Right forelimb (tissue), 1 donor: ENCODE measurements around the gene APOA4.
A peak's percentile ranks its signal among the peaks of the same experiment; 100 is the strongest.

Experiments used
- DNase-seq: peaks from one replicate; pipeline ENCODE4 v3.0.0-alpha.2; 2018

Gene APOA4

DNA sequence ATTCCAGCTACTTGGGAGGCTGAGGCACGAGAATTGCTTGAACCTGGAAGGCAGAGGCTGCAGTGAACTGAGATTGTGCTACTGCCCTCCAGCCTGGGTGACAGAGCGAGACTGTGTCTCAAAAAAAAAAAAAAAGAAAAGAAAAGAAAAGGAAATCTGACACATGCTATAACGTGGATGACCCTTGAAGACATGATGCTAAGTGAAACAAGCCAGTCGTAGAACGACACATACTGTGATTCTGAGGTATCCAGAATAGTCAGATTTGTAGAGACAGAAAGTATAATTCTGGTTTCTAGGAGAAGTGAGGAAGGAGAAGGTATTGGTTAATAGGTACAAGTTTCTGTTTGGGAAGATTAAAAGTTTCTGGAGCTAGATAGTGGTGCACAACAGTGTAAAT is 24.7 kb downstream of the APOA4 start:
- DNase-seq = no peak

DNA sequence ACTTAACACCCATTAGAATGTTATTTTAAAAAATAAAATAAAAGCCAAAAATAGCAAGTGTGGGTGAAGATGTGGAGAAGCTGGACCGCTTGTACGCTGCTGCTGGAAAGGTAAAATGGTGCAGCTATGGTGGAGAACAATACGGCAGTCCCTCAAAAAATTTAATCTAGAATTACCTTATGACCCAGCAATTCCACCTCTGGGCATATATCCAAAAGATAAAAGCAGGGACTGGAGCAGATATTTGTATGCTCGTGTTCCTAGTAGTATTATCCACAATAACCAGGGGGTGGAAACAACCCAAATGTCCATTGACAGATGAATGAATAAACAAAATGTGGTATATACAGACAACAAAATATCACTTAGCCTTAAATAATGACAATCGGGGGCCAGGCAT is 25.3 kb downstream of the APOA4 start:
- no peak for DNase-seq

GRCh38 chr11:116796548-116796947 is 26.6 kb downstream of the APOA4 start:
- DNase-seq = no peak

DNA sequence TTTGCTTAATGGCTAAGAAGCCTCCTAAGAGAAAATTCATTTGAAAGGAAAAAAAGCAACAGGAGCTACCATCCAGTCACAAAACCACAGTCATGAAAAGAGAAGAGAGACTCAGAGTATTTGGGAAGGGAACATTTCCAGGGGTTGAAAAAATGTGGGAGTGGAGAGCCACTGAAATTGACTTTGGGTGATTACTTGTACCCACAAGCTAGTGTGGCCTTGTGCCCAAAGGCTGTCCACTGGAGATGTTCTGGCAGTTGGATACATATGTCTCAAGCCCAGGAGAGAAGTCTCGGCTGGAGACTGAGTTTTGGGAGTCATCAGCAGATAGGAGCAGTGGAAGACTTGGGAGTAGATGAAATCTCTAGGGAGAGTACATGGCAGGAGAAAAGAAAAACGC is 28.3 kb downstream of the APOA4 start:
- no peak for DNase-seq

GRCh38 chr11:116793772-116794097 is 29.4 kb downstream of the APOA4 start:
- DNase-seq = no peak

- no peak for DNase-seq
Observed at GRCh38 chr11:116792869-116793771, 30.0 kb downstream of the APOA4 start.

GRCh38 chr11:116792144-116792868 is 30.8 kb downstream of the APOA4 start:
- no peak for DNase-seq

- DNase-seq = no peak
Observed at GRCh38 chr11:116791813-116792143, 31.3 kb downstream of the APOA4 start, which contains the start of gene APOA5. TSS of gene APOA5 (minus strand) at chr11:116791879. CDS start at chr11:116791860, 19 bp downstream.

GRCh38 chr11:116791002-116791812 is 31.9 kb downstream of the APOA4 start:
- DNase-seq = peak; percentile 79

DNA sequence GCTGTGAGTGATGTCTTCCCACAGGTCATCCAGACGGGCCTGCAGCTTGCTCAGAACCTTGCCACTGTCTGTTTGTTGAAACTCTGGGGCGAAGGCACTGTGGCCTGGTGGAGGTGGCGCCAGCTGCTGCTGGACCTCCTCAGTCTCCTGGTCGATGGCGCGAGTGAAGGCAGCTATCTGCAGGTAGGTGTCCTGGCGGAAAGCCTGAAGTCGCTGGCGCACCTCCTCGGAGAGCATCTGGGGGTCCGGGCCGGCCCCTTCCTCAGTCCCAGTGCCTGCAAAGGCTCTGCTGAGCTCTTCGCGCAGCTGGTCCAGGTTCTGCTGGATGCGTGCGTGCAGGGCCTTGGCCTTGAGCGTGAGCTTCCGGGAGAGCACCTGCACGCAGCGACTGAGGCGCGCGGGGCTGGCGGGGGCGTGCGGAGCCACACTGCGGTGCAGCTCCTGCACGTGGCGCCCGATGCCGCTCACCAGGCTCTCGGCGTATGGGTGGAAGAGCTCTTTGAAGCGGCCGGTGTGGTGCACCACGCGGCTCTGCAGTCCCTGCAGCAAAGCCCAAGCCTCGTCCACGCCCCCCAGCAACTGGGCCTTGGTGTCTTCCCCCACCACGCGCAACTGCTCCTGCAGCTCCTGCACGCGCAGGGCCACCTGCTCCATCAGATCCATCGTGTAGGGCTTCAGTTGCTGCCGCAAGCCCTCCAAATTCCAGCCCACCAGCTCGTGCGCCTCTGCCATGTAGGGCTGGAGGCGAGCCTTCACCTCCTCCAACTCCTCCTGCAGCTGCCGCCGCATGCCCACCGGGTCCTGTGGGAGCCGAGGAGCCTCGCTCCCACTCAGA is 32.7 kb downstream of the APOA4 start:
- DNase-seq = no peak

GRCh38 chr11:116788975-116789374 is 34.1 kb downstream of the APOA4 start:
- no peak for DNase-seq

DNA sequence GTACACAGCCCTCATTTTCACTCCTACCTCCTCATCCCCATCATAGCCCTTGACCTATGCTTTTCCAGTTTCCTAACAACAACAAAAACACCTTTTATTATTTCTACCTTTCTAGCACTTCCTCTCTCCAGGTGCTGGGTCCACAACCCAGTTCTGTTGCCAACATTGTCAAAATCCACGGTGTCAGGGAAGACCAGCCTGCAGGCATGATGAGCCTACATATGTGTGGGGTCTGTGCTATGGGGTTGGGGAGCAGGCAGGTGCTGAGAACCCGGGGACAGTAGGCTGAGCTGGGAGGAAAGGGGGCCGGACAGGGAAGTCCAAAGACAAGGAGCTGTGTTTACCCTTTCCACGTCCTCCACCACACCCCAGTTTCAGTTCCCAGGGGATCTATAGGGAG is 34.6 kb downstream of the APOA4 start:
- no peak for DNase-seq

- DNase-seq = peak; percentile 93
Observed at GRCh38 chr11:116787786-116788486, 35.2 kb downstream of the APOA4 start, which contains the start of gene ZPR1. TSS of gene ZPR1 (minus strand) at chr11:116788023. CDS start at chr11:116787990, 33 bp downstream.

DNA sequence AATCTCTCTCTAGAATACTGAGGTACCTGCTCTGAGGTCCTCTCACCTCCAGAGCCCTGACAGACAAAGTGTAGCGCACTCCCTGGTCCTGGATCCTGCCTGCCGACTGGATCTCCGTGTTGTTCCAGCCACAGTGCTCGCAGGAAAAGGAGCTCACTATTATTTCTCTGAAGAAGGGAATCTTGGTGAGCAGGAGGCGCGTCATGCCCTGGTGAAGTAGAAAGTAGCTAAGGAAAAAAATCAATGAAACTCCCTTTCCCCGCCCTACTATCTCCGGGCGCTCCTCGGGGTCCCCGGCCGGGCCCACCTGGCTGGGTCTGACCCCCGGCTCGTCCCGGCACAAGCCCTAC is 35.7 kb downstream of the APOA4 start:
- no peak for DNase-seq

DNA sequence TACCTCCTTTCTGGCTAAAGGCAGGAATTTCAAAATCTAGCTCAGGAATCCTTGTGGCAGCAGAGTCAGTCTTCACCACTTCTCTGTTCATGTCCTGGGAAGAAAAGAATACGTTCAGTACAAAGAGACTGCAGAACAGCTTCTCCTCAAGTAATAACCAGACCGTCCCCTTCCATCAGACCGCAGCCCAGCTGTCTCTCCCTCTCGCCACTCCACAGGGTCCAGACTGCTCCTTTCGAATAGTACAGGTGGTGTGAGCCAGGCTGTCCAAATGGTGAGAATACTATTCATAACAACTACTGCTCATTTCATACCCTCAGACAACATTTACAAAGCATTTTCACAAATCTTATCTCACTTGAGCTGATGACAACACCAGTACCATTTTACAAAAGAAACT is 36.1 kb downstream of the APOA4 start:
- DNase-seq = no peak

DNA sequence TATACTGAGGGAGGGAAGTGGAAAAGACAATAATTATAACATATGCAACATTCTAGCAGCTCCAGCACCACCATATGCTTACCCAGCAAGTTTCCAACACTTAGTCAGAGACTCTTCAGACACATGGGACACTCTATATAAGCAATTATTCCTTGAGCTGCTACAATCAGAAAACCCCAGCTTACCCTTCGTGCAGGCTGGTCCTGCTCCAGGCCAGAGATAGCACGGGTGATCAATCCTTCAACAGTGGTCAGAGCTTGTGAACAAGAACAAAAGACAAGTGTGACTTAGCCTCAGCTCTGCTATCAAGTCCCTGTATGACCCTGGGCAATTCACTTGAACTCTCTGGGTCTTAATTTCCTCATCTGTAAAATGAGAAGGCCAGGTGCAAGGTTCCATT is 36.8 kb downstream of the APOA4 start:
- DNase-seq = no peak

- DNase-seq = no peak
Observed at GRCh38 chr11:116782728-116783127, 40.4 kb downstream of the APOA4 start.

GRCh38 chr11:116778556-116778955 is 44.5 kb downstream of the APOA4 start:
- no peak for DNase-seq

DNA sequence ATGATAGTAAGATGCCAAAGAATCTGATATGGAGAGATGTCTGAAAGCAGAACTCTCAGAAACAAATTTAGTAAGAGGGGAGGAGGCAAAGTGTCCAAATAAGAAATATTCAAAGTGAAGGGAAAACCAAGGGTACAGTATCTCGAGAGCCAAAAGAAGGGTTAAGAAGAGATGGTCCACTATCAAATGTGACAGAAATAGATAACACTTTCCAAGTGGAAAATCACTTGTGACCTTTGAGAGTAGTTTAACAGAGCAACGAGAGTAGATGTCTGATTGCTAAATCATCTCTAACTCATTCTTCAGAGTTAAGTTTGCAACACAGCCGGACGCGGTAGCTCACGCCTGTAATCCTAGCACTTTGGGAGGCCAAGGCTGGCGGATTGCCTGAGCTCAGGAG is 46.0 kb downstream of the APOA4 start:
- DNase-seq = no peak

GRCh38 chr11:116776522-116776984 is 46.6 kb downstream of the APOA4 start:
- DNase-seq = no peak

DNA sequence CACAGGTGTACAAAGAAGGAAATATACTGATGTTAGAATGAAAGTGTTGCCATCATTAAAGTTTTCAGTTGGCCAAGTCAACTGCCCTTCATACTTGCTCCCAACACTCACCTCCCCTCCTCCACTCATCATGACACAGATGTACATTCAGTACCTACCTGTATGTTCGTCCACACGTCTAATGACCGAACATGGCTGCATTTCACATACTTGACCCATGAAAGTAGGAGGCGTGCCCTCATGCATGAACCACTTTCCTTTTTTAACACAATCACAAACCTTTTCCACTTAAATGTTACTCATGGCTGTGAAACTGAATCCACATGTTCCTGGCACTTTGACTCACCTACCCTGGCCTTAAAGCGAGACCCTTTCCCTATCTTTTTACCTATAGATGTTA is 47.1 kb downstream of the APOA4 start:
- DNase-seq = no peak

GRCh38 chr11:116774661-116775060 is 48.4 kb downstream of the APOA4 start:
- DNase-seq = no peak
